GM18526 (cell line): ENCODE results near the gene EPS8.

Source experiments
- POLR2A ChIP-seq: IDR thresholded peaks from 3 replicates; pipeline ENCODE4 v1.6.1; 2011; ENCODE audit not compliant: insufficient read length; ENCODE audit errors: extremely low read depth

Gene EPS8

DNA sequence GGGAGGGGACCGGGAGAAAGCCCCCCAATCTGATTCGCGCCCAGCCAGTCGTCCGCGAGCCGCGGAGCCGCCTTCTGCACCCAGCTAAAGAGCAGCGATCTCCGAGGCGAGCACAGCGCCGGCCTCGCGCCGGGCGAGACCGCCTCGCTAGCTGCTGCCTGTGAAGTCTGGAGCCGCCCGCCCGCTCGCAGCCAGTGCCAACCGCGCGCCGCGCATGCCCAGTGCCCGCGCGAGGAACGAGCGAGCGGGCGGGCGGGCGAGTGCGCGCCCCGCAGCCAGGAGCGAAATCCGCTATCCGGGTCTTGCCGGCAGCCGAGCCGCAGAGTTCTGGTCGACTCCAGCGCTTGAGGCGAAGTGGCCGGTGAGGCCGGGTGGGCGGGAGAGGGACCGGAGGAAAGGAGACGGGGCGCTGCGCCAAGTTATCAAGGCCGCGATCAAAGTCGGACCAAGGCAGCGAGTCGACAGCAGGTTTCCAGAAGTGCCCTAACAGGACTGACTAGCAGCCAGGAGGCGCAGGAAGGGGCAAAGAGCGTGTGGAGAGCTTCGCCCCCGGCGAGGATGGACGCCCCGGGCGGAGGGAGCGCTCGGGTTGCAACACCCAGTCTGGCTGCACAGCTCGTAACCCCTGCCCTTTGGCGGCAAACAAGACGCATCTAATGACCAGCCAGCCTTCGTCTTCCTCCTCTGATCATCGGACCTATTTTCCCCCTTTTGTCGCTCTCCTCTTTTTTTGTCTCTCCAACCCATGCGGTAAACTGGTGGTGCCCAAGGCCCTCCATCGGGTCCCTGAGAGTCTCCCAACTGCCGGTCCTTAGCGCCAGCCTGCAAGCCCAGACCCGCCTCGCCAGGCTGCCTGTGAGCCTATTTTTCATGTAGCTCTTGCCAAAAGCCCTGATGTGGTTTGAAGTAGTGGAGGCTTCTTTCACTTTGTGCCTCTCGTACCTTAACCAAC is at the start of gene EPS8:
EPS8 (minus strand) TSS at position 169 of the 952 bp plus-strand sequence. CDS start 106,437 bp downstream, outside the sequence.
- peak; percentile 68 for TF ChIP-seq POLR2A

DNA sequence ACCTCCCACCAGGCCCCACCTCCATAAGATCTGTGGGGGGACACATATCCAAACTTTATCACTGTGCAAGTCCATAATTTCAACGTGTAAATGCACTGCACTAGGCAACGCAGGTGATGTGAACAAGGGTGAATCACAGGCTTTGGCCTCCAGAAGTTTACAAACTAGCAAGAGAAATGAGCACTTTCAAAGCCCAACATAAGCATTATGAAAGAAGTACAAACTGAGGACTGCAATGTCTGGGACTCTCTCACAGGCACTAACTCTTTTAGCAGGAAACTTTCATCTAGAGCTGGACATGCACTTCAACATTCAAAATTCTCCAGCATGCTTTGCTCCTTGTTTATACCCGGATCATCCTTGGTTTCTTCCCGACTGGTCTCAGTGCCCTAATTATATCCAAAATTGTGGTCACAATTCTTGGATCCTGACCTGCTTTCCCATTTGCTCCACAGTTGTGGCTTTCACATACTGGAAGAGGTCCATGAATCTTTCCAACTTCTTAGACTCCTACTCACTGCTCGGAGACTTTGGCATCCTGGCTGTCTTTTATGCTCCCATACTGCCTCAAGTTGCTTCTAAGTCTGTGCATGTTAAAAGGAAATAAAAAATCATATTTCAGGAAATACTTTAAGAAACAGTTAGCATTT is 48.1 kb upstream of the EPS8 start:
- no peak for TF ChIP-seq POLR2A

DNA sequence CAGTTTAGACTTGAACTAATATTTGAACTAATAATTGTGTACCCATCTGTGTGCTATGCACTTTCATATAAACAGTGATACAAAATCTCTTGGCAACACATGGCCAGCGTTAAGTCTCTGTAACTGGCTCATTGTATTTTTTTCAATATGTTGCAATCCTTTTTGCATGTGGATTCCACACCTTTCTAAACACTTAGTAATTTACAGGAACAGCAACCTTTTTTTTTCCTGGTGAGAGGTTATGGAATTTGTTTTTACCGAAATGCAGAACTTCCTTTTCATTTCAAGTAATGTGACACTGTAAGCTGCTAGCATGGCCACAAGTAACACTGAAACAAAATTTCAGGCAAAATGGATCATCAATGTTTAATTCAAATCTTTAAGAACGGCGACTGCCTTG is 45.4 kb upstream of the EPS8 start:
- TF ChIP-seq POLR2A, result no peak

DNA sequence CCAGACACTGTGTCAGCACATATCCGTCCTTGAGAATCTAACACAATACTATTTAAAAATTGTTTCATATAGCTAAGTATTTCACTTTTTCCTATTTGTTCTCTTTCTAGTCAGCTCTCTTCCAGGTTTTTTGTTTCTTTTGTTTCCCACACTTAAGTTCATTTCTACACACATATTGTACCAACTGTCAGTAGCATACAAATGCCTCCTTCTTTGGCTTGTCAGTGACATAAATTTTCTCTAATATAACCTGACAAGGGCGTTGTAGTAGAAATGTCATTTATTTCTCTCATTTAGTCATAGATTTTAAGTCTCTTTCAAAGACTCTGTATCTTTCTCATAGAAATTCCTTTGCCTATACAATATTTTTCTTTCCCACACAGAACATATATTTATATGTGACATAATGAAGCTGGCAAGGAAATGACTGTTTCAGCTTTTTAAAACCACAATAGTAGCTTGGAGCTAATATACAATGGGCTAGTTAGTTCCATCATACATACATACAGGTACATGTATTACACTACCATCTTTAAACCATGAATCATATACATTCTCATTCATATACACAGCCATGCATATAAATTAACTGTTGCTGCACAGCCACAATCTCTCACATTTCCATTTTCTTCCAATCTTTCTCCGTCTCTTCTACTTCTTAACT is 42.3 kb upstream of the EPS8 start:
- no peak for TF ChIP-seq POLR2A

DNA sequence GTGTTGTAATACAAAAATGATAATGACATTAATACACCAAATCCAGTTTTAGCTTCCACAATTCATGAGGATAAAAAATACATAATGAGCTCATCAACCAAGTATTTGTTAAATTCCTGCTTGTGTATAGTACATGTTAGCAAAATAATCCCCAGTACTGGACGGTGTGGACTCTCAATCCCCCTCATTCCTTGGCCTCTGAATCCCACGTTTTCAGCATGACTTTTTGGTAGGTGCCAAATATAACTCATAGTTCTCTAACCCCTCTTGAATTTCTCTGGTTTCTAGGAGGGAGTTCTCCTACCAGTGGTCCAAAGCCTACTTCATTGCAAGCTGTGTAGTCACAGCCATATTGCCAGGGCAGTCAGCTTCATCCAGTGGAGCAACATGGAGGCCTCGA is 41.4 kb upstream of the EPS8 start:
- TF ChIP-seq POLR2A, result no peak

DNA sequence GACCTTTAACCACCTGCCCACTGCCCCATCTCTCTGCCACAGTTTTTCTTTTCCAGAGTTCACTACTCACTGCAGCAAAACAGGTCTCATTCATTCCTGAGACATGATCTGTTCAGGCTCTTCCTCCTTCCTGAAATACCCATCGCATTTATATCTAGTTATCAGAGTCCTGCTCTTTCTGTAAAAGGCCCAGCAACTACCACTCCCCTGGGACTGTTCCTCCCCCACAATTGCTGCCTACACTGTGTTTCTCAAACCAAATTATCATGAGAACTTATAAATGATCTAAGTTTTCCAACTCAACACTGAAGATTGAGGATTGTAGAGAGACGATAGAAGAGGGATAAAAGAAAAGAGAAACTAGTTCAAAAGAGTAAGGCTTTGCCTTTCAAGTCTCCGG is 40.8 kb upstream of the EPS8 start:
- no peak for TF ChIP-seq POLR2A

- no peak for TF ChIP-seq POLR2A
Measured at GRCh38 chr12:15829255-15829654, 40.1 kb upstream of the EPS8 start.

DNA sequence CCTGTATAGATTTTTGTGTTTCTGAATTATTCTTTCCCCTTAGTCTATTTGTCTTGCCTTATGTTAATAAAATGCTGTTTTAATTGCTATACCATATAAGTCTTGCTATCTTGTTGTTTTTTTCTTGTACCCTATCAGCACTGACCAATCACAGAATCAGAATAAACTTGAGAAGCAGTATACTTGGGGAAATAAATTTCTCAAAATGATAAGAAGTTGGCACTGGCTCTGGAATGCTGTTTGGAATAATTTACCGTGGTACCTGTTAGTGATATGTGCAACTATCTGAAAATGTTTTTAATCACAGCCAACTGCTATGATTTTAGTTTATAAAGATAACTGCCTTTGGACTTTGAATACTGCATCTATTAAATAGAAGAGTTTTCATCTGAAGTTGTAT is 37.9 kb upstream of the EPS8 start:
- no peak for TF ChIP-seq POLR2A

- no peak for TF ChIP-seq POLR2A
Measured at GRCh38 chr12:15824516-15824915, 35.3 kb upstream of the EPS8 start.

GRCh38 chr12:15823360-15824128 is 34.4 kb upstream of the EPS8 start:
- no peak for TF ChIP-seq POLR2A

DNA sequence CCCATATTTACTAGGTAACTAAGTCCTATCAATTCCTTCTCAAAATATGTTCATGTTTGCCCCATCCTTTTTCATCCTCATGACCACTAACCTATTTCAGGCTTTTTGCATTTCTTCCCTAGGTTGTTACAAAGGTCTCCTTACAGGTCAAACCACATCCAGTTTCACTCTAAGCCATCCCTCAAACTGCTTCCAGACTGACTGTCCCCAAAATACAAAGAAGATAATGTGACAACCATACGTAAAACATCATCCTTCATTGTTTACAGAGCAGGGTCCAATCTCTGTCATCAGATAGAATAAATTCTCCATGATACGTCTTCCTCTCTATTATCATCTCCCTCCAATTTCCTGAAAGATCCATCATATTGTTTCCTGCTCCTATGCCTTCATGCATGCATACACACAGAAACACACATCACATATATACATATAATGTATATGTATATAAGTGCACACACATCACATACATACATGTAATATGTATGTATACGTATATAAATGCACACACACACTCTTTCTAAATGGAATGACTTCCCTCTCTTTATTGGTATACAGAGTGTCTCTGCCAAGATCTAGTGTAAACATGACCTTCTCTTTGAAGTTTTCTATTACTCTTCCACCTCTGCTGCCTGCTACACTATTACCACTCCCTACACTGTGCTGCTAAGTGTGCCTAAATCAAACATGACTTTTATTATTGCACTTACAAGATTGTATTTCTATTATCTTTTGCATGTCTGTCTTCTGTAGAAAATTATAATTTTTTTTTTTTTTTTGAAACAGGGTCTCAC is 30.7 kb upstream of the EPS8 start:
- TF ChIP-seq POLR2A, result no peak

- no peak for TF ChIP-seq POLR2A
Measured at GRCh38 chr12:15818418-15818817, 29.2 kb upstream of the EPS8 start.

- no peak for TF ChIP-seq POLR2A
Measured at GRCh38 chr12:15815730-15816129, 26.5 kb upstream of the EPS8 start.
